Measurements from ENCODE around the gene LETM1.

LETM1 gene

GRCh38 chr4:1808851-1809753 lies 46.9 kb downstream of the LETM1 start:
- DNase-seq: no peak

GRCh38 chr4:1808396-1808795 lies 47.6 kb downstream of the LETM1 start:
- no peak for DNase-seq

- DNase-seq: no peak
These were observed 48.6 kb downstream of the LETM1 start for GRCh38 chr4:1807332-1807777.

DNA sequence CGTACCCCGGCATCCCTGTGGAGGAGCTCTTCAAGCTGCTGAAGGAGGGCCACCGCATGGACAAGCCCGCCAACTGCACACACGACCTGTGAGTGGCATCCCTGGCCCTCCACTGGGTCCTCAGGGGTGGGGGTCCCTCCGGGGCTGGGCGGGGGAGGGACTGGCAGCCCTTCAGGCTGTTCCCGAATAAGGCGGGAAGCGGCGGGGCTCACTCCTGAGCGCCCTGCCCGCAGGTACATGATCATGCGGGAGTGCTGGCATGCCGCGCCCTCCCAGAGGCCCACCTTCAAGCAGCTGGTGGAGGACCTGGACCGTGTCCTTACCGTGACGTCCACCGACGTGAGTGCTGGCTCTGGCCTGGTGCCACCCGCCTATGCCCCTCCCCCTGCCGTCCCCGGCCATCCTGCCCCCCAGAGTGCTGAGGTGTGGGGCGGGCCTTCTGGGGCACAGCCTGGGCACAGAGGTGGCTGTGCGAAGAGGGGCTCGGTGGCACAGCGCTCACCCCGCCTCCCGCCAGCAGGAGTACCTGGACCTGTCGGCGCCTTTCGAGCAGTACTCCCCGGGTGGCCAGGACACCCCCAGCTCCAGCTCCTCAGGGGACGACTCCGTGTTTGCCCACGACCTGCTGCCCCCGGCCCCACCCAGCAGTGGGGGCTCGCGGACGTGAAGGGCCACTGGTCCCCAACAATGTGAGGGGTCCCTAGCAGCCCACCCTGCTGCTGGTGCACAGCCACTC lies 49.2 kb downstream of the LETM1 start:
- DNase-seq: no peak

DNA sequence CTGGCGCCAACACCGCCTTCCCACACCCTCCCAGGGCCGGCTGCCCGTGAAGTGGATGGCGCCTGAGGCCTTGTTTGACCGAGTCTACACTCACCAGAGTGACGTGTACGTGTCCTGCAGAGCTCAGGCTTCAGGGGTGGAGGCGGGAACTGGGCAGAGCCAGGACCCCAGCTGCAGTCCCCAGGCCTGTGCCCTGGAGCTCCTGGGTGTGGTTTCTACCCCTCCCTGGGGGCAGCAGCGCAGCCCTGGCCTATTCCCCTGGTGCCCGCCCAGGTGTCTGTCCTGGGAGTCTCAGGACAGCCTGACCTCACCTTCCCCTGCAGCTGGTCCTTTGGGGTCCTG lies 49.8 kb downstream of the LETM1 start:
- DNase-seq: no peak

- no peak for DNase-seq
These were observed 50.3 kb downstream of the LETM1 start for GRCh38 chr4:1805493-1806222.

GRCh38 chr4:1804638-1805492 lies 51.1 kb downstream of the LETM1 start:
- no peak for DNase-seq

- DNase-seq: no peak
These were observed 52.2 kb downstream of the LETM1 start for GRCh38 chr4:1803523-1804423.

DNA sequence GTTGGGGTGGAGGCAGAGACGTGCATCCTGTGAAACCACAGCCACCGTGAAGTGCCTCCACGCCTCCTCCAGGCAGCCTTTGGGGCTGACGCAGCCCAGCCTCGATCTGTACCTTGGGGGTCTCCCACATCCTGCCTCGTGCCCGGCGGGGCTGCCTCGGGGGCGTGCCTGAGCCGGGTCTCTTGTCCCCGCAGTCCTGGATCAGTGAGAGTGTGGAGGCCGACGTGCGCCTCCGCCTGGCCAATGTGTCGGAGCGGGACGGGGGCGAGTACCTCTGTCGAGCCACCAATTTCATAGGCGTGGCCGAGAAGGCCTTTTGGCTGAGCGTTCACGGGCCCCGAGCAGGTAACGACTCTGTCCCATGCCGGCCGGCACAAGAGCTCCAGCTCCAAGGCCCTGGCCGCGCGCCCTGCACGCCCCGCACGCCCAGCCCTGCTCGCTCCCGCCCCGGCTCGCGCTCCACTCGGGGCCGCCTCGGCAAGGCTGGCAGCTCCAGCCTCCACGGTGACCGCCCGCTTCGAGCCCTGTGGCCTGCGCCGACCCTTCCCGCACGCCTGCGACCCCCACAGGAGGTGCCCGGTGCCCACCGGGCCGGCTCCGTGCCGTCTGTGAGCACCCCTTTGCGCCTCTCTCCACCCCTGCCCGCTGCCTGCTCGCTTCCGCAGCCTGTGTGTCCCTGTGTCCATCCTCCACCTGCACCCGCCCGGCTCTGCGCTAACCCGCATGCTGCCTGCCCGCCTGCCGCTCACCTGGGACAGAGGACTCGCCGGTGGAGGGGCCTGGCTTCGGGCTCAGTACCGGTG lies 53.0 kb downstream of the LETM1 start:
- no peak for DNase-seq

- peak in 1 of 58 donors; percentile 25 for DNase-seq
These were observed 53.7 kb downstream of the LETM1 start for GRCh38 chr4:1802151-1802715.

GRCh38 chr4:1801286-1801958 lies 54.5 kb downstream of the LETM1 start:
- DNase-seq: no peak

DNA sequence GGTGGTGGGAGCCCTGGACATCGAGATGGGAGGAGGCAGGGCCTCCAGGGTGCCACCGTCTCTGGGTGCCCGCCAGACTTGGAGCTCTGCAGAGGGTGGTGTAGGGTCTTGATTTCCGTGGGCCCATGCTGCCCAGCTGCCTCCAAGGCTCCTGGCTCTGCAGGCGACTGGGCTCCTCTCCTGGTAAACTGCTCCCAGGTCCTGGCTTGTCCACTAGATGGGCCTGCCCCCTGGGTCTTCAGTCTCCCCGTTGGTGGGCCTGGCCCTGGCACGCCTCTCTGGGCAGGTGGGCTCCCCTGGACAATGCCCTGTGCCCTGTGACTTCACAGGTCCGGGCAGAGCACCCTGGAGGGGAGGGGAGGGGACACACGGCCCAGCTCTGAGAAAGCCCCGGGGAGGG lies 55.2 kb downstream of the LETM1 start:
- no peak for DNase-seq

- DNase-seq: no peak
These were observed 56.3 kb downstream of the LETM1 start for GRCh38 chr4:1799387-1800375.

GRCh38 chr4:1798580-1799386 lies 57.2 kb downstream of the LETM1 start:
- DNase-seq: no peak

- peak in 50 of 58 donors; percentile 17 to 92 (median 70) for DNase-seq
These were observed 57.9 kb downstream of the LETM1 start for GRCh38 chr4:1797861-1798579.

All from anterior cingulate cortex (tissue), 58 donors.